Measurements from ENCODE around the gene PTPRG.
A peak's percentile ranks its signal among the peaks of the same experiment; 100 is the strongest.

PTPRG gene

DNA sequence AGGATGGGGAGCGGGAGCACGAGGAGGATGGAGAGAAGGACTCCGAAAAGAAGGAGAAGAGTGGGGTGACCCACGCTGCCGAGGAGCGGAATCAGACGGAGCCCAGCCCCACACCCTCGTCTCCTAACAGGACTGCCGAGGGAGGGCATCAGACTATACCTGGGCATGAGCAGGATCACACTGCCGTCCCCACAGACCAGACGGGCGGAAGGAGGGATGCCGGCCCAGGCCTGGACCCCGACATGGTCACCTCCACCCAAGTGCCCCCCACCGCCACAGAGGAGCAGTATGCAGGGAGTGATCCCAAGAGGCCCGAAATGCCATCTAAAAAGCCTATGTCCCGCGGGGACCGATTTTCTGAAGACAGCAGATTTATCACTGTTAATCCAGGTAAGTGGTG, 642.2 kb downstream of the PTPRG start:
- no peak for DNase-seq

DNA sequence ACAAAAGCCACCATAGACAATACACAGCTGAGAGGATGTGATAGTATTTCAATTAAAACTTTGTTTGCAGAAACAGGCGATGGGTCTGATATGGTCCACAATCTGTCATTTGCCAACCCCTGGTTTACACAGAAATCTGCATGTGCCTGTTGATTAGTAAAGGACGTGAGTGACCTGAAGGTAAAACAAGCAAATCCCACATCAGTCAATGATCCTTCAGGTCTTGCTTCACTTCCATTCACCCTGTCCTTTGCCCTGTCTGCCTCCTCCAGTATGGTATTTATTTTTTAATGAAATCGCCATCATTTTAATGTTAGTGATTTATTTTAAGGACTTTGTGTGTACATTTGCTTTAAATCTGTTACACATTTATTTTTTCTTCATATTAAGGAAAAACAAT, 645.8 kb downstream of the PTPRG start:
- DNase-seq, result no peak

DNA sequence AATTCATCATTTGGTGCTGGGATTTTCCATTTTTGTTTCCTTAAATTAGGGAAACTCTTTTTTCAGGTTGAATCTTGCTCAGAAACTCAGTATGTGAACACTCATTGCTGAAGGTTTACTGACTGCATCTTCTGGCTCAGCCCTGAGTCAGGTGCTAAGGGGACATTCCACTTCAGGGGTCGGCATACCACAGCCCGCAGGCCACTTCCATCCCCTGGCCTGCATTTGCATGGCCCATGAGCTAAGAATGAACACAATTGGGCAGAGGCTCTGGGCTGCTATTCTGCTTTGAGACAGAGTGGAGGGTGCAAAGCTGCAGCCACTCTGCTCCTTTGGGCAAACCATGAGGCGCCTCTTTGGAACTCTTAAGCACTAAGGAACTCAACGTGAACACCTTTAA, 647.0 kb downstream of the PTPRG start:
- no peak for DNase-seq

DNA sequence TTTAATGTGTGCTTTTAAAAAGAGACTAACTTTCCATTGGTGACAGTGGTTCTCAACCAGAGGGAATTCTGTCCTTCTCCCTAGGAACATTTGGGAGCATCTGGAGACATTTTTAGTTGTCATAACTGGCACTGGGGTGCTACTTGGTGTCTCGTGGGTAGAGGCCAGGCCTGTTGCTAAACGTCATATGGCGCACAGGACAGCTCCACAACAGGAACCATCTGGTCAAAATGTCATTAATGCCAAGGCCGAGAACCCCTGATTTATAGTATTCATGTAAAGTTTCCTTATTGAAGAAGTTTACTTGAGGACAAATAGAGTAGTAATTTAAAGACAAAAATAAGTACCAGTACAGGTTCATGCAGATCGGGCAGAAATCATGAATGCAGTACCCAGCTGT, 647.7 kb downstream of the PTPRG start:
- DNase-seq, result no peak

- peak in 3 of 4 experiments; percentile 18 to 37 (median 23) for DNase-seq
These were observed 648.6 kb downstream of the PTPRG start for GRCh38 chr3:62210011-62210410.

DNA sequence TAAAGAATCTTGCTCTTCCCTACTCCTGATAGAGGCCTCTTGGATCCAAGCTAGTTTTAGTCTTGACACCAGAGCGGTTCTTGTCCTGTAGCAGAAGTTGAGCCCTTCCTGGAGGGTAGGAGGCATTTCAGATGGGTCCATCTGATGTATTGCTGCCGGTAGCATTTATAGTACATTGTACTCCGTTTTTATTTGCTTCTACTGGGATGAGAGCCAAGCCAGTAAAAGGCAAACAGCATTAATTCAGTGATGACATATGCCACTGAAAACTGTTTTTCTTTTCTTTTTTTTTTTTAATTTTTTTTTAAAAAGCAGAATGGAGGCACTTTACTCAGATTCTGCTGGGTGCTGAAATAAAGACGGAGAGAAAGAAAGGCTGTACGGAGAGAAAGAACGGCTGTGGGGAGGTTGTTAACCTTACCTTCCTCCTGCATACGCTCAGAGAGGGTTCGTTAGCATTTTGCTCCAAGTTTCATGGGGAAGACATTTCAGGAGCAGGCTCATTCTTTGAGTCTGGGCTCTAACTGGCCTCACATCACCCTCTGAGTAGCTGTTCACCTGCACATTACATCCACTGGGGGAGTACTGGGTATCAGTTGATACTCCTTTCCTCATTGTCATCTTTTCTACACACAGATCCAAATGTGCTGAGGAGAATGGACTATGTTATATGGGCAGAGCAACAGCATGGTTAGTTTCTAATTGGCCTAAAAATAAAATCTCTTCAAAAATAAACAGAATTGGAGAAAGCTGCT, 650.5 kb downstream of the PTPRG start:
- DNase-seq, result no peak

GRCh38 chr3:62214850-62215249, 653.5 kb downstream of the PTPRG start:
- DNase-seq, result no peak

DNA sequence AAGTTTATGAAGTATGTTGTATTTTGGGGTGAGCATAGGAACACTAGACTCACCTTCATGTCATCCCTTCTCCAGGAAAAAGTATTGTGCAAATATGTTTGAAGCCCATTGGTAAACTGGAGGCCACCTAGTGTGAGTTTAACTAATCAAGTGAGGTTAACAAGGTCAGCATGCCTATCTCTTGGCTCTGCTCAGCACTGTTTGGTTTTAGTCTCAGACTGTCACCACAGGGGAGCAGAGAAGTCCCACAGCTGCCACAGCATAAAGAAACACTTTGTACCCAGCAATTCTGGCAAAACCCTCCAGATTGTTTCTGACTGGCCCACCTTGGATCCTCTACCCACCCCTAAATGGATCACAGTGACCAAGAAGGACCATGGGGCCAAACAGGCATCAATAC, 659.2 kb downstream of the PTPRG start:
- no peak for DNase-seq

DNA sequence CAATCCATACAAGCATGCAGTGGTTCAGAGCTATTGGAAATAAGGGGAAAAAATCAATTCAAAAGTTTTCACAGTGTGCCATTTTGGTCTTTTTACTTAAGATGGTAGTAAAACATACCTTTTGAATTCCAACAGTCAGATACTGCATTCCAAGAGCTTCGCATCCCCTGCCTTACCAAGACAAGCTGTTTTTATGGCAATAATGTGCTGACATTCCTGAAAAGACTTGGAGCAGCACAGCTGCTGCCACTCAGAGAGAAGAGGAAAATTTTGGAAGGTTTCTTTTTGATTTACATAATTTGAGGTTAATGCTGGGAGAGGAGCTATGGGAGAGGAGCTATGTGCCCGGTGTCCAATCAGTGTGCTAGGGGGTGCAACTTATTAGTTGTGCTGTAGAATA, 663.7 kb downstream of the PTPRG start:
- no peak for DNase-seq

- DNase-seq, result no peak
These were observed 665.4 kb downstream of the PTPRG start for GRCh38 chr3:62226601-62227339.

GRCh38 chr3:62228467-62228866, 667.1 kb downstream of the PTPRG start:
- no peak for DNase-seq

GRCh38 chr3:62229211-62229610, 667.8 kb downstream of the PTPRG start:
- DNase-seq, result no peak

DNA sequence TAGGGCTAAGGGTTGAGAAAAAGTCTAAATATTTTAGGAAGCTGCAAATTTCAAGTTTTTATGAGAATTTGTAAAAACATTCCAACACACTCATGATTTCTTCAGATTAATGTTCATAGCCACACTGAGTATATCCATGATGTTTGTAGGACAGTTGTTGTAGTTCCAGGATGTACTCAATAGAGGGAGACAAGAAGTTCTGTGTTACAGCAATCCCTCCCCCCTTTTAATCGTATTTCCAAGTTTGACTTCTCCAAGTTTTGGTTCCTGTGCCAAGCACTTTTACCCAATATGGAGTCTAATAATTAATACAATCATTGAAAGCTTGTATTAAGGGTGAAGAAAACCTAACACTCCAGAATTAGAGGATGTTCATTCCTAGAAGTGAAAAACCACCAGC, 668.5 kb downstream of the PTPRG start:
- peak in 1 of 4 experiments; percentile 6 for DNase-seq

DNA sequence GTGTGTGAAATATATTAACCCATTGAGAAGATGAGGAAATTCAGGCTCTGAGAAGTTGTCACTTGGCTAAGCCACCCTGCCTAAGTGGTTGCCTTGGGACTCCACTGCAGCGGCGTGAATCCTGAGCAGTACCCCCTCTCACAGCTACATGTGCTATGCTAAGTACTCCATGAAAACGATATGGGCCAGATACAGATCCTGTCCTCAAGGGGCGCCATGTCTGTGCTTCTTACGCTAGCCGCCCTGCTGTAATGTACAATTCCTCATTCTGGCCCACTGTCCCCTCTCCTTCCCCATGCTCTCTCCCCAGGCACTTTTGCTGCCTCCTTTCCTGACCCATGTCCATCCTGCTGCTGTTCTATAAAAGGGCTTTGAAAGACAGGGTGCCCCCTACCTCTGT, 671.7 kb downstream of the PTPRG start:
- no peak for DNase-seq

GRCh38 chr3:62236016-62236415, 674.6 kb downstream of the PTPRG start:
- DNase-seq, result no peak

GRCh38 chr3:62237286-62237948, 676.0 kb downstream of the PTPRG start:
- no peak for DNase-seq

DNA sequence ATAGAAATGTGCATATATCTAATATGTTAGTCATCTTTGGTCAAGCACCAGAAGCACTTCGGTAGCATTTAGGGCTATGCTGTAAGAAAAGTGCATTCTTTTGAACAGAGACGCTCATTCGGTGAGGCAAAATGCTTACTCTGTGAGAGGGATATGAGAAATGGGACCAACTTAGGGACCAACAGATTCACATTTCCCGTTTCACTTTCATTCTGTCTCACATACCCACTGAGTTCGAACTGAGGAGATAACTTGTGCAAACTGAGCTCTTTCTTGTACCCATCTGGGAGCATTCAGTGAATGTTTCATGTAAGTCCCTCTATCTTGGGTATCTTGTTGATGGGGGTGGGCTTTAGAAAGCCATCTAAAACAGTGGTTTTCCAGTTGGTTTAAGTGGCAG, 676.6 kb downstream of the PTPRG start:
- peak in 1 of 4 experiments; percentile 5 for DNase-seq

DNA sequence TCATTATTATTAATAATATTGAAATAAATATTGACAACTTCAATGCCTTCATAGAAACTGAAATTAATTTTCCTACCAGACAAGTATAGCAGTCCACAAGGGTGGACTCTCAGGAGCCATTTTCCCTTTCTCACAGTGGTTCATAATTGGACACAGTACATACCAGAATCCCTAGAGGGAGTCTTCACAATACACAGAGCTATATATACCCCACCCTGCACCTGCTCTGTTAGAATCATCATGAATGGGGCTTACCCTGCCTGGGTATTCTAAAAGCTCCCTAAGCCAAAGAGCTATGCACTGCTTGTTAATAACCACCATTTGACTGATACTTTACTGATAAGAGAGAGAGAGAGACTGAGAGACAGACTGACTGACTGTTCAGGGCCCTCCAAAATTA, 677.1 kb downstream of the PTPRG start:
- DNase-seq, result no peak

DNA sequence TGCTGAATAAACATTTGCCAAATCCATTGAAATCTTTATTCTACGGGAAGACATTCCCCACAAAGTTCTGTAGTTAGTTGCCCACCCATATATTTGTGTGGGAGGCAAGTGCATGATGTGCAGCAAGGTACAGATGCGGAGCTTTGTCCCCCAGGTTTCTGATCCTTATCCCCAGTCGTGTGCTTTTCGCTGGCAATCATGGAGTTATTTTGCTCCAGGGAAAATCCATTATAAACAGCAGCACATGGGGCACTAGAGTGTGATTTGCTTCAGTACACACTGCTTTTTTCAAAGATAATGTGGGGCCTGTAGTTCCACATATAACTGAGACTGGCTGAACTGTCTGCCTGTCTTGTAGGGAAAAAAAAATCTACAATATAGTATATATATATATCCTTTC, 679.9 kb downstream of the PTPRG start:
- DNase-seq, result no peak

DNA sequence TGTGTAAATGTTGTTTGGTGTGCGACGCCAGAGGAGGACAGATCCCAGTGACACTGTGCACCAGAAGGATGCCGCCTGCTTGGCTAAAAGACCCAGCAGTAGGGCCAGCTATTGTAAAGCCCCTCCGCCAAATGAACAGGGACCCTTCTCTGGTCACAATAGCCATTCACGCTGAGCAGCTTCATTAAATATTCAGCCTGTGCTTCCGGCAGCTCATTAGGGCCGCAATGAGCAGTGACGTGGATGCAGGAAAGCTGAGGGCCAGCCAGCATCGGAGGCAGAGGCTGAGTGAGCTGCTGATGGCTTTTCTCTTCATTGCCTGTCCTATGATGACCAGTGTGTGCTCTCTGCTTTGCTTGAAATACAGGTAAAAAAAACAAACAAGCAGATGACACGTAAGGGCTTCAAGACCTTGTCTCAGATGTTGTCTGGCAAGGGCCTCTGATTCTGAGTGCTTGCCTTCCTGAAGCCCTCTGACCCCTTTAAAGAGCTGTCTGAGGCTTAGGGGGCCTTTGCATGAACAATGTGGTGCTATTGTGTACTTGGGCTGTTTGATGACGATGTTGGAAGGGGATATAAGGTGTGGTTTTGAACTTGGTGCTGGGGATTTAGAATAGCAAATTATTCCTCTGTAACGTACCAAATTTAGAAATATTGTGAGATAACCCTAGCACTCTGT, 681.6 kb downstream of the PTPRG start:
- DNase-seq, result no peak

- no peak for DNase-seq
These were observed 684.7 kb downstream of the PTPRG start for GRCh38 chr3:62246094-62246493.

DNA sequence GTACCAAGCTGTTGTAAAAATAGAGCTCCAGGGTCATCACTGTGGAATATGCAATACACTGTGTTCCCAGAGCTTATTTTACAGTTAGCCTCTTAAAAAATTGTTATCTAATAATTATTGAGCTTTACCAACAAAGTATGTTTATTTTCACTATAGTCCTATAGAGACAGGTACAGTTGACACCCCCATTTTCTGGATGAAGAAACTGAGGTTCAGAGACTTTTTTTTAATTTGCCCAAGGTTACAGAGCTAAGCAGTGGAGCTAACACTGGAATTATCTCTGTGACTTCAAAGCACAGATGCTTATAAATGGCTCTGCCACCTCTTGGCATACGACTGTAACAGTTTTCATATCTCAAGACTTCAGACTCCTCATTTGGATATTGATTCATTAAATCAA, 685.6 kb downstream of the PTPRG start:
- DNase-seq, result no peak

Data from suppressor macrophage (primary cell).